ENCODE data around the gene CD247.

GRCh38 chr1:167456524-167456923 lies 61.8 kb downstream of the CD247 start:
- TF ChIP-seq CTCF (IDR thresholded peaks at IDR 0.05 in 4 of 5, conservative IDR thresholded peaks at IDR 0.05 in 1 of 5): no peak
- TF ChIP-seq POLR2A (IDR thresholded peaks at IDR 0.05): no peak
